ENCODE measurements around the gene FKBP9.
A peak's percentile ranks its signal among the peaks of the same experiment; 100 is the strongest.
"Not testable (repeated sequence)": the region's sequence is repeated elsewhere in the genome, so short reads cannot be mapped to it uniquely, and the experiment has no call there.

Gene FKBP9

GRCh38 chr7:32957326-32958045, at the start of gene FKBP9:
FKBP9 (plus strand) TSS chr7:32957440; CDS start chr7:32957574, 134 bp downstream.
- DNase-seq (ENCODE audit: extremely low read depth in 1 of 2, low read depth in 1 of 2), result no peak

GRCh38 chr7:32910195-32910594, 47.0 kb upstream of the FKBP9 start:
- no peak for DNase-seq (ENCODE audit: extremely low read depth in 1 of 2, low read depth in 1 of 2)

- DNase-seq (ENCODE audit: extremely low read depth in 1 of 2, low read depth in 1 of 2), result no peak
Measured at GRCh38 chr7:32914184-32914583, 43.1 kb upstream of the FKBP9 start.

GRCh38 chr7:32915041-32915536, 42.2 kb upstream of the FKBP9 start:
- no peak for DNase-seq (ENCODE audit: extremely low read depth in 1 of 2, low read depth in 1 of 2)

GRCh38 chr7:32916006-32916405, 41.2 kb upstream of the FKBP9 start:
- DNase-seq (ENCODE audit: extremely low read depth in 1 of 2, low read depth in 1 of 2), result no peak

GRCh38 chr7:32916994-32917393, 40.2 kb upstream of the FKBP9 start:
- not testable (repeated sequence) for DNase-seq (ENCODE audit: extremely low read depth in 1 of 2, low read depth in 1 of 2)

- no peak for DNase-seq (ENCODE audit: extremely low read depth in 1 of 2, low read depth in 1 of 2)
Measured at GRCh38 chr7:32921896-32922295, 35.3 kb upstream of the FKBP9 start.

GRCh38 chr7:32928785-32929298, 28.4 kb upstream of the FKBP9 start:
- no peak for DNase-seq (ENCODE audit: extremely low read depth in 1 of 2, low read depth in 1 of 2)

- DNase-seq (ENCODE audit: extremely low read depth in 1 of 2, low read depth in 1 of 2), result no peak
Measured at GRCh38 chr7:32929430-32930143, 27.7 kb upstream of the FKBP9 start.

GRCh38 chr7:32930378-32930777, 26.9 kb upstream of the FKBP9 start:
- DNase-seq (ENCODE audit: extremely low read depth in 1 of 2, low read depth in 1 of 2), result no peak

- DNase-seq (ENCODE audit: extremely low read depth in 1 of 2, low read depth in 1 of 2), result no peak
Measured at GRCh38 chr7:32935558-32935957, 21.7 kb upstream of the FKBP9 start.

- no peak for DNase-seq (ENCODE audit: extremely low read depth in 1 of 2, low read depth in 1 of 2)
Measured at GRCh38 chr7:32936689-32937088, 20.6 kb upstream of the FKBP9 start.

- DNase-seq (ENCODE audit: extremely low read depth in 1 of 2, low read depth in 1 of 2), result no peak
Measured at GRCh38 chr7:32937344-32938174, 19.7 kb upstream of the FKBP9 start.

GRCh38 chr7:32941181-32941580, 16.1 kb upstream of the FKBP9 start:
- no peak for DNase-seq (ENCODE audit: extremely low read depth in 1 of 2, low read depth in 1 of 2)

- no peak for DNase-seq (ENCODE audit: extremely low read depth in 1 of 2, low read depth in 1 of 2)
Measured at GRCh38 chr7:32941681-32942414, 15.4 kb upstream of the FKBP9 start.

- DNase-seq (ENCODE audit: extremely low read depth in 1 of 2, low read depth in 1 of 2), result peak; percentile 9 to 58
Measured at GRCh38 chr7:32942415-32943251, 14.6 kb upstream of the FKBP9 start.

GRCh38 chr7:32943252-32944030, 13.8 kb upstream of the FKBP9 start:
- no peak for DNase-seq (ENCODE audit: extremely low read depth in 1 of 2, low read depth in 1 of 2)

GRCh38 chr7:32947420-32947983, 9.7 kb upstream of the FKBP9 start:
- DNase-seq (ENCODE audit: extremely low read depth in 1 of 2, low read depth in 1 of 2), result no peak

Measured in activated CD8-positive, alpha-beta memory T cell treated with anti-CD3 and anti-CD28 coated beads for 1 hour (primary cell).